Activated CD8-positive, alpha-beta memory T cell treated with anti-CD3 and anti-CD28 coated beads, Interleukin-2, amount 10 ng/mL, durations not matched to agents 7 days and 5 days (primary cell): ENCODE results near the gene PAPOLB. TPM values are rescaled to one million over a fixed set of nuclear protein-coding genes. Genes with fewer than 3 reads are reported as not detected.
A peak's percentile ranks its signal among the peaks of the same experiment; 100 is the strongest.
"Not testable (repeated sequence)": the region's sequence is repeated elsewhere in the genome, so short reads cannot be mapped to it uniquely, and the experiment has no call there.

Experiments
- ATAC-seq: fragments of 150-1000 bp; cut with Tn5 transposase; one replicate; pipeline ENCODE4 v1.10.0; 2021; ENCODE audit warnings: moderate library complexity
- CTCF ChIA-PET: fragments of 350-600 bp; sonication (Branson Sonifier 250); formaldehyde crosslinking; loops from one replicate; lab custom pipeline; 2021; ENCODE audit warnings: antibody characterized with exemption; lab: Charles Lee
- DNase-seq: peaks from one replicate; pipeline ENCODE4 v3.0.0-alpha.2; 2020
- H3K27ac Mint-ChIP-seq: one replicate; pipeline ENCODE4 v1.8.0; 2021; ENCODE audit warnings: mild to moderate bottlenecking, mixed read lengths
- H3K27me3 Mint-ChIP-seq: one replicate; pipeline ENCODE4 v1.8.0; 2021; ENCODE audit warnings: mixed read lengths
- H3K36me3 Mint-ChIP-seq: one replicate; pipeline ENCODE4 v1.8.0; 2021; ENCODE audit warnings: mild to moderate bottlenecking, mixed read lengths
- H3K4me1 Mint-ChIP-seq: one replicate; pipeline ENCODE4 v1.8.0; 2021; ENCODE audit warnings: mixed read lengths
- H3K4me3 Mint-ChIP-seq: one replicate; pipeline ENCODE4 v1.8.0; 2021; ENCODE audit warnings: mild to moderate bottlenecking, moderate library complexity, mixed read lengths
- H3K9me3 Mint-ChIP-seq: one replicate; pipeline ENCODE4 v1.8.0; 2022; ENCODE audit warnings: low read depth, mixed read lengths
- total RNA-seq, 2 experiments: library from RNA; stranded (reverse); gene quantifications; one replicate each; pipeline ENCODE4 v1.2.3, GENCODE V29; 2021

Gene PAPOLB
- total RNA-seq: under 1 TPM in 1 of 2 experiments, not detected in 1; 0.06 TPM

DNA sequence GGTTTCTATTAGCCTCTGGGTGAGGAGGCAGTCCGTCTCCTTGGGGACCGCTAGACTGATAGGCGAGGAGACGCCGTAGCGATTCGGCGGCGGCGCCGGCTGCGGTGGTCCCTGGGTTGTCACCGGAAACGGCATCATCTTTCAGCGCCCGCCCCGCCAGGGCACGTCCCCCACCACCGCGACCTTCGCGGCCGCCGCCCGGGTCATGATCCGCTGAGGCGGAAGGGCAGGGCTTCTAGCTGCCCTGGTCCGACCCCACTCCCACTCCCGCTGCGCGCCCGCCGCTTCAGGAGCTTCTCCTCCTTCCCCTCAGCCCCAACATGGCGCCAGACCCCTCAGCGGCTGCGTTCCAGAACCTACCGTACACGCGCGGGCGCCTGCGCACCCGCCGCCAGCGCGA is at the start of gene PAPOLB:
Gene PAPOLB, minus strand, starts transcription at position 358 of the 400 bp plus-strand sequence. Its CDS starts 220 bp downstream, at position 138.
- CTCF ChIA-PET: interaction anchor here (1.0 kb wide), 1 partner anchor 12 kb away, joined by 3 read pairs; no protein-coding TSS in a partner anchor
- no peaks in the 10 kb centered on the region for H3K4me1 Mint-ChIP-seq
- peak; percentile 33 for ATAC-seq
- H3K27ac Mint-ChIP-seq: no peak within 1 kb of the TSS
- H3K36me3 Mint-ChIP-seq: peaks cover 2% of the 10 kb centered on the region
- H3K4me3 Mint-ChIP-seq: peak within 1 kb of the TSS; percentile 27
- H3K27me3 Mint-ChIP-seq: peaks cover 76% of the 10 kb centered on the region
- no peak for DNase-seq
- peaks cover 3% of the 10 kb centered on the region for H3K9me3 Mint-ChIP-seq

DNA sequence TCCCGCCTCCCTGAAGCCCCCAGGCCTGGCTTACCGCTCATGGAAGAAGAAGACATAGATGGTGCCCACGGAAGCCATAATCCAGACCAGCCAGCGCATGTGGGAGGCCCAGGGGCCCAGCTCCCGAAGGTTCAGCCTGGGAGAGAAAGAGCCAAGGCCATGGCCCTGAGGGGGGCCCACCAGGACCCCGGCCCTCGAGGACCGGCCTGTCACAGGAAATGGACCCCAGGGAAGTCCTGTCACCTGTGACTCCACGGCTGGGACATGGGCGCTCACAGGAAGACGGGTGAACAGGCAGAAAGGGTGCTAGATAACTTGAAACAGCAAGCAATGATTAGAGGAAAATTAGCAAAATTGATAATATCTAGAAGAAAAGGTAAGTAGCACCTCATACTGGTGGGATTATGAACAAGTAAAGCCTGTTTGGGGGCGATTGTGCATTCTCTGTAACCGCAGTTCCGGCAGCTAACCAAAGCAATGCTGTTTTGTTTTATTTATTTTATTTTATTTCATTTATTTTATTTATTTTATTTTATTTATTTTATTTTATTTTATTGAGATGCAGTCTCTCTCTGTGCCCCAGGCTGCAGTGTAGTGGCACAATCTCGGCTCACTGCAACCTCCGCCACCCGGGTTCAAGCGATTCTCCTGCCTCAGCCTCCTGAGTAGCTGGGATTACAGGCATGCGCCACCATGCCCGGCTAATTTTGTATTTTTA is 49.4 kb upstream of the PAPOLB start:
- Mint-ChIP-seq H3K36me3 (no peaks in the 10 kb centered on the region), H3K27ac (no peak overlapping the region), H3K4me1 (no peaks in the 10 kb centered on the region), H3K4me3 (no peak overlapping the region), H3K9me3 (no peaks in the 10 kb centered on the region), H3K27me3 (no peaks in the 10 kb centered on the region)
- ATAC-seq: no peak
- DNase-seq: no peak
- CTCF ChIA-PET: no interaction called here

DNA sequence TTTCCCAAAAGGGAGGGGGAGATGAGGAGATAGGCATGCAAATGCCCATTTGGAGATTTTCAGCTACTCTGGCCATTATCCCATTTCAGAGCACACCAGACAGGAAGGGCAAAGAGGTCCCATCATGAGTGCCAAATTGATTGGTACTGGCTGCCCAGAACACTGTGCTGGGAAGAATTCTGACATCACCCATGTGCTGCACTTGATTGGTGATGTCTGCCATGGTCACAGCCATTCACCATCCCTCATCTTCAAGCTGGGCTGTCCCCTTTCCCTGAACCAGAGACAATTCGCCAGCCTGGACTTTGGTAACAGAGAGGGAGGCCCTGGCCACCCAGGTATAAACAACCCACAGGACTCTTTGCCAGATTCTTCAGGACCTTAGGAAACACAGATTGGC is 44.9 kb upstream of the PAPOLB start:
- Mint-ChIP-seq H3K4me1 (no peaks in the 10 kb centered on the region), H3K36me3 (no peaks in the 10 kb centered on the region), H3K27me3 (no peaks in the 10 kb centered on the region), H3K4me3 (no peak overlapping the region), H3K9me3 (no peaks in the 10 kb centered on the region), H3K27ac (no peak overlapping the region)
- DNase-seq: no peak
- CTCF ChIA-PET: no interaction called here
- no peak for ATAC-seq

GRCh38 chr7:4905171-4905570 is 43.3 kb upstream of the PAPOLB start:
- Mint-ChIP-seq H3K27ac (no peak overlapping the region), H3K27me3 (no peaks in the 10 kb centered on the region), H3K36me3 (no peaks in the 10 kb centered on the region), H3K4me3 (no peak overlapping the region), H3K9me3 (no peaks in the 10 kb centered on the region), H3K4me1 (no peaks in the 10 kb centered on the region)
- DNase-seq: no peak
- CTCF ChIA-PET: no interaction called here
- ATAC-seq: no peak

DNA sequence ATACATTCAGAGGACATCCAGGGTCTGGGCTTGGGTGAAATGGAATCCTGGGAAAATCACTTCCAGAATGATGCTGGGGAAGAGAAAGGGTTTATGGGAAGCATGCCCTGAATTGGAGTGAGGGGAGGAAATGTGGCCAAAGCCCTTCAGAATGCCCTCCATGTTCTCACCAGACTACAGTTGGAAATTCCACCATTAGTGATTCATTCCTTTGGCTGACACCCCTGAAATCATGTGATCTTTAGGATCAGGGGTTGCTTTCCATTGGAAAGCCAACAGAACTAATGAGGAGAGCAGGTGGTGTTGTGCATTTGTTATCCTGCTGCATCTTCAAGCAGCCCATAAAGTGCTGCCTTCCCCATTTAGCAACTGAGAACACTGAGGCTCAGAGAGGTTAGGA is 42.5 kb upstream of the PAPOLB start:
- Mint-ChIP-seq H3K4me1 (no peaks in the 10 kb centered on the region), H3K36me3 (no peaks in the 10 kb centered on the region), H3K27ac (no peak overlapping the region), H3K9me3 (no peaks in the 10 kb centered on the region), H3K27me3 (no peaks in the 10 kb centered on the region), H3K4me3 (no peak overlapping the region)
- CTCF ChIA-PET: no interaction called here
- ATAC-seq (no peak), DNase-seq (no peak)

DNA sequence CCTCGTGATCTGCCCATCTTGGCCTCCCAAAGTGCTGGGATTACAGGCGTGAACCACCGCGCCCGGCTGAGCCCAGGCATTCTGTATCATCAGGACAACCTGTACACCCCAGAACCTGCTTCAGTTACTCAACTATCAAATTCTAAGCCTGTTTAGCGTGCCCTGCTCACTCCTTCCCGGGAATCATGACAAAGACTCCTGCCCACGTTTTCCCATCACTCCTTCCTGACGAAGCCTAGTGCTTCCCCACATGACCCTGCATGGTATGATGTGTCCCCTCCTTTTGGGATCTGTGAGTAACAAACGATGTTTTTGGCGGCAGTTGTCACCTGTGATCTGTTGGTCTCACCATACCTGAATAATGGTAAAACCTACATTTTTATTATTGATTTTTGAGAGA is 33.9 kb upstream of the PAPOLB start:
- DNase-seq (no peak), ATAC-seq (no peak)
- Mint-ChIP-seq H3K27ac (no peak overlapping the region), H3K4me3 (no peak overlapping the region), H3K36me3 (no peaks in the 10 kb centered on the region), H3K27me3 (no peaks in the 10 kb centered on the region), H3K4me1 (no peaks in the 10 kb centered on the region), H3K9me3 (no peaks in the 10 kb centered on the region)
- CTCF ChIA-PET: no interaction called here

GRCh38 chr7:4894482-4894881 is 32.7 kb upstream of the PAPOLB start:
- no peaks in the 10 kb centered on the region for H3K36me3 Mint-ChIP-seq
- no peaks in the 10 kb centered on the region for H3K27me3 Mint-ChIP-seq
- no peak overlapping the region for H3K27ac Mint-ChIP-seq
- no peak for DNase-seq
- H3K4me1 Mint-ChIP-seq: no peaks in the 10 kb centered on the region
- H3K9me3 Mint-ChIP-seq: no peaks in the 10 kb centered on the region
- H3K4me3 Mint-ChIP-seq: no peak overlapping the region
- no peak for ATAC-seq
- CTCF ChIA-PET: no interaction called here

DNA sequence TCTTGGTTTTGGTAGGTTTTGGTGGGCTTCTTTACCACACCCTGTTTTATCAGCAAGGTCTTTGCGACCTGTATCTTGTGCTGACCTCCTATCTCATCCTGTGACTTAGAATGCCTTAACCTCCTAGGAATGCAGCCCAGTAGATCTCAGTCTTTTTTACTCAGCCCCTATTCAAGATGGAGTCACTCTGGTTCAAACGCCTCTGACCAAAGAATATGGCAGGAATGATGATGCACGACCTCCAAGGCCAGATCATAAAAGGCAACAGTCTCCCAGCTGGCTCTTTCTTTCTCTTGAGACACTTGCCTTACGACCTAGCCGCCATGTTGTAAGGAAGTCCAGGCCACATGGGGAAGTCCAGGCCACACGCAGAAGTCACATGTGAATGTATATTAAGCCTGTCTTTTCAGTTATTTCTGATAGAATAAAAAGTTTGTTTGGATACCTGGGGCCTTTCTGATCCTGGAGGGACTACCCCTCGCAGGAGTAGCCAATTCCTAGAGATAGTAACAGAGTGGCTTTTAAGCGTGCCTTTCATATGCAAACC is 32.2 kb upstream of the PAPOLB start:
- CTCF ChIA-PET: no interaction called here
- Mint-ChIP-seq H3K36me3 (no peaks in the 10 kb centered on the region), H3K9me3 (no peaks in the 10 kb centered on the region), H3K27me3 (no peaks in the 10 kb centered on the region), H3K4me3 (no peak overlapping the region), H3K27ac (no peak overlapping the region), H3K4me1 (no peaks in the 10 kb centered on the region)
- ATAC-seq (no peak), DNase-seq (no peak)

GRCh38 chr7:4893188-4893587 is 31.4 kb upstream of the PAPOLB start:
- not testable (repeated sequence) for H3K27me3 Mint-ChIP-seq

GRCh38 chr7:4891522-4891921 is 29.7 kb upstream of the PAPOLB start:
- not testable (repeated sequence) for H3K9me3 Mint-ChIP-seq, H3K4me1 Mint-ChIP-seq, DNase-seq, H3K4me3 Mint-ChIP-seq, H3K36me3 Mint-ChIP-seq, H3K27ac Mint-ChIP-seq, H3K27me3 Mint-ChIP-seq, ATAC-seq
- CTCF ChIA-PET: interaction anchor here (0.8 kb wide), 1 partner anchor 8 kb away, joined by 3 read pairs; the partner anchor contains the start of gene RADIL

More at GRCh38 chr7:4893188-4893587, 31.4 kb upstream of the PAPOLB start:
- not testable (repeated sequence) for H3K4me1 Mint-ChIP-seq, H3K36me3 Mint-ChIP-seq, ATAC-seq, H3K9me3 Mint-ChIP-seq, DNase-seq, H3K4me3 Mint-ChIP-seq, H3K27ac Mint-ChIP-seq
- CTCF ChIA-PET: interaction anchor here (0.6 kb wide), 1 partner anchor 193 kb away, joined by 3 read pairs; no protein-coding TSS in a partner anchor

- ATAC-seq (no peak), DNase-seq (no peak)
- H3K27me3 Mint-ChIP-seq: peaks cover 5% of the 10 kb centered on the region
- no peak overlapping the region for H3K4me3 Mint-ChIP-seq
- H3K4me1 Mint-ChIP-seq: no peaks in the 10 kb centered on the region
- no peak overlapping the region for H3K27ac Mint-ChIP-seq
- H3K36me3 Mint-ChIP-seq: no peaks in the 10 kb centered on the region
- no peaks in the 10 kb centered on the region for H3K9me3 Mint-ChIP-seq
- CTCF ChIA-PET: no interaction called here
Observed at GRCh38 chr7:4889682-4890081, 27.9 kb upstream of the PAPOLB start.

DNA sequence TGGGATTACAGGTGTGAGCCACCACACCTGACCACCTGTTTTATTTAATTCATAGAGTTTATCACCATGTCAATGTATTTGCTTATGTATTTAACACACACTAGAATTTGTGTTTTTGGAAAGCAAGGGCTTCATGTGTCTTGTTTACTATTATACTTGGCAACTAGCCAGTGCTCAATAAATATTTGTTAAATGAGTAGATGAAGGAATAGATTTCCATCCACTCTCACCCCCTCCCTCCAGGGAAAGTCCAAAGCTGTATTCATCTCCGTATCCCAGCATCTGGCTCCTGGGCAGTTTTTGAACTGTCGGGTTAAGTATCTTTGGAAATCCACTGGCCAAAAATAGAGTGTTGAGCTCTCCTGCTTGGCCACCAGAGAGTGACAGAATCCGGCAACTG is 26.3 kb upstream of the PAPOLB start:
- Mint-ChIP-seq H3K27ac (no peak overlapping the region), H3K36me3 (no peaks in the 10 kb centered on the region), H3K4me1 (no peaks in the 10 kb centered on the region), H3K27me3 (peaks cover 16% of the 10 kb centered on the region), H3K9me3 (no peaks in the 10 kb centered on the region), H3K4me3 (no peak overlapping the region)
- ATAC-seq: no peak
- CTCF ChIA-PET: no interaction called here
- DNase-seq: no peak

GRCh38 chr7:4886671-4887070 is 24.8 kb upstream of the PAPOLB start:
- Mint-ChIP-seq H3K36me3 (no peaks in the 10 kb centered on the region), H3K4me3 (no peak overlapping the region), H3K9me3 (no peaks in the 10 kb centered on the region), H3K27ac (no peak overlapping the region), H3K4me1 (peaks cover 8% of the 10 kb centered on the region), H3K27me3 (peaks cover 28% of the 10 kb centered on the region)
- DNase-seq (no peak), ATAC-seq (no peak)
- CTCF ChIA-PET: no interaction called here

DNA sequence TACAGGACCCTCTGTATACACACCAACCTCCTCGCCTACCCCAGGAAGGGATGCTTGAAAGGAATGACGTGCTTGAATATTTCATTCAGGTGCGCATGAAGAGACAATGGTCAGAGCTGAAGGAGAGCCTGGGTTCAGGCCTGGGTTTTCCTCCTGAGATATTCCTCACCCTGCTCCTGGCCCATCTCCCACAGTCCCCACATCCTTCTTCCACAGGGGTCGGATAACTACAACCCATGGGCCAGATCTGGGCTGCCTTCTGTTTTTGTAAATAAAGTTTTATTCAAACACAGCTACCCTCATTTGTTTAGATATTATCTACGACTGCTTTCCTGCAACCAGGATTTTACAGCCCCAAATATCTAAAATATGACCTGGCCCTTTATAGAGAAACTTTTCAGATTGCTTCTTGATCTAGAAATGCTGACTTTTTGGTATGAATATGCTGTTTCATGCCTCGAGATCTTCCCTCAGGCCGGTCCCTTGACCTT is 23.5 kb upstream of the PAPOLB start:
- H3K4me1 Mint-ChIP-seq: peaks cover 8% of the 10 kb centered on the region
- no peaks in the 10 kb centered on the region for H3K9me3 Mint-ChIP-seq
- no peak overlapping the region for H3K4me3 Mint-ChIP-seq
- ATAC-seq: no peak
- no peak for DNase-seq
- H3K36me3 Mint-ChIP-seq: no peaks in the 10 kb centered on the region
- peaks cover 33% of the 10 kb centered on the region for H3K27me3 Mint-ChIP-seq
- CTCF ChIA-PET: interaction anchor here (1.2 to 1.3 kb wide), 2 partner anchors 55 to 88 kb away, joined by 3 to 4 read pairs; no protein-coding TSS in a partner anchor
- no peak overlapping the region for H3K27ac Mint-ChIP-seq
